Keratinocyte (primary cell): ENCODE data around the gene KIN.

Source experiments
- CTCF ChIP-seq, 3 experiments: IDR thresholded peaks in 1 of 3; conservative IDR thresholded peaks in 1 of 3; optimal IDR thresholded peaks in 1 of 3; 2 replicates in 2 of 3; 3 replicates in 1 of 3; pipeline versions ENCODE3 to v1.5.1; 2011; ENCODE audit warnings: low read length in 3 of 3, mild to moderate bottlenecking in 3 of 3, moderate library complexity in 2 of 3, control low read depth in 1 of 3, inconsistent platforms in 1 of 3; ENCODE audit not compliant: insufficient read depth in 2 of 3; ENCODE audit errors: extremely low read depth in 1 of 3
- EZH2 ChIP-seq: IDR thresholded peaks from one replicate; pipeline ENCODE4 v1.6.1; 2012; ENCODE audit warnings: inconsistent platforms, mild to moderate bottlenecking, low read length, moderate library complexity

DNA sequence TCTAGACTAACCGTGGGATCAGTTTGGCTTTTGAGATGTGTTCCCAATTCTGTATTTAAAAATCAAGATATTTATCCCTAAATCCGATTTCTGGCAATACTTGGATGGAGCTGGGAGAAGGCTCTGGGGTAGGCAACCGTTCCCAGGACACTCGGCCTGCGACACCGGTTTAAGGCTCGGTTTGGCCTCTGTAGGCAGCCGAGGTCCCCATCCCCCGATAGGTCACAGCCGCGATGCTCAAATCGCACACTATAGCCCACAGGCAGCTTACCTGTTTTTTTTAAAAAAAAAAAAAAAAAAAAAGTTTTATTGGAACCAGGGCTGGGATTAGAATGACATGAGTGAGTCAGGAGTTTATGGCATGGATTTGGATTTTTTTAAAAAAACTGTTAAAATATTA, 29.8 kb upstream of the KIN start:
- no peak for TF ChIP-seq CTCF (optimal IDR thresholded peaks at IDR 0.05 in 1 of 3, IDR thresholded peaks at IDR 0.05 in 1 of 3, conservative IDR thresholded peaks at IDR 0.05 in 1 of 3; ENCODE audit: extremely low read depth in 1 of 3, insufficient read depth in 2 of 3, low read length in 3 of 3)
- TF ChIP-seq EZH2: no peak
